RWPE1 (cell line): ENCODE data around the gene NRP2.

Experiments used
- CTCF ChIA-PET: fragments of 350-600 bp; sonication (Branson Sonifier 250); formaldehyde crosslinking; extraction: SDS; loops from one replicate; lab custom pipeline; 2021; lab: Yijun Ruan, JAX
- POLR2A ChIA-PET: fragments of 400-600 bp; formaldehyde crosslinking; extraction: SDS; loops from one replicate; lab custom pipeline; 2020; ENCODE audit warnings: antibody characterized with exemption; ENCODE audit not compliant: low non-redundant PET; lab: Yijun Ruan, JAX
- DNase-seq: peaks from one replicate; pipeline ENCODE4 v3.0.0; 2012; ENCODE audit warnings: low spot score
- H3K27ac ChIP-seq: fragments of 450-650 bp; 2 replicates; pipeline ENCODE4 v1.5.1; 2017
- TF ChIP-seq, protein P1 (sequence below): fragments of 450-650 bp; conservative IDR thresholded peaks from 2 replicates; pipeline ENCODE4 v1.5.1; 2017; ENCODE audit warnings: low read depth, mild to moderate bottlenecking

The NRP2 gene

DNA sequence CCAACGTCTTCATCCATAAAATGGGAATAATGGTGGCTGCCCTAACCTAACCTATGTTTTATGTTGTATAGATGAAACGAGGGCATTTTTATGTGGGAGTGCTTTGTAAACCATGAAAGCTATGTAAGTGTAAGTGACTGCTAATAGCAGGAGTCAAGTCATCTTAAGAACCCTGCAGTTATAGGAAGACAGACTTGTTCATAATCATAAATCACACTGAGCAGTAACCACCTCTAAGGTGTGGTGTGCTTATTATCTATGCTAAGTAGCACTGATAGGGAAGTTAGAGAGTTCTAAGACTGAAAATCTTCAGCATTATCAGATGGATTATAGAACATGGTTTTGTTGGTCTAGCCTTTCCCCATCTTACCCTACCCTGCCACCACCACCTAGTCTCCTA lies 24.2 kb upstream of the NRP2 start:
- no peak overlapping the region for H3K27ac ChIP-seq
- ChIA-PET POLR2A (no interaction called here), CTCF (interaction anchor here (0.7 kb wide), 1 partner anchor 117 kb away, joined by 3 read pairs; no protein-coding TSS in a partner anchor)
- TF ChIP-seq, protein P1, sequence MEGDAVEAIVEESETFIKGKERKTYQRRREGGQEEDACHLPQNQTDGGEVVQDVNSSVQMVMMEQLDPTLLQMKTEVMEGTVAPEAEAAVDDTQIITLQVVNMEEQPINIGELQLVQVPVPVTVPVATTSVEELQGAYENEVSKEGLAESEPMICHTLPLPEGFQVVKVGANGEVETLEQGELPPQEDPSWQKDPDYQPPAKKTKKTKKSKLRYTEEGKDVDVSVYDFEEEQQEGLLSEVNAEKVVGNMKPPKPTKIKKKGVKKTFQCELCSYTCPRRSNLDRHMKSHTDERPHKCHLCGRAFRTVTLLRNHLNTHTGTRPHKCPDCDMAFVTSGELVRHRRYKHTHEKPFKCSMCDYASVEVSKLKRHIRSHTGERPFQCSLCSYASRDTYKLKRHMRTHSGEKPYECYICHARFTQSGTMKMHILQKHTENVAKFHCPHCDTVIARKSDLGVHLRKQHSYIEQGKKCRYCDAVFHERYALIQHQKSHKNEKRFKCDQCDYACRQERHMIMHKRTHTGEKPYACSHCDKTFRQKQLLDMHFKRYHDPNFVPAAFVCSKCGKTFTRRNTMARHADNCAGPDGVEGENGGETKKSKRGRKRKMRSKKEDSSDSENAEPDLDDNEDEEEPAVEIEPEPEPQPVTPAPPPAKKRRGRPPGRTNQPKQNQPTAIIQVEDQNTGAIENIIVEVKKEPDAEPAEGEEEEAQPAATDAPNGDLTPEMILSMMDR = no peak
- DNase-seq = no peak

DNA sequence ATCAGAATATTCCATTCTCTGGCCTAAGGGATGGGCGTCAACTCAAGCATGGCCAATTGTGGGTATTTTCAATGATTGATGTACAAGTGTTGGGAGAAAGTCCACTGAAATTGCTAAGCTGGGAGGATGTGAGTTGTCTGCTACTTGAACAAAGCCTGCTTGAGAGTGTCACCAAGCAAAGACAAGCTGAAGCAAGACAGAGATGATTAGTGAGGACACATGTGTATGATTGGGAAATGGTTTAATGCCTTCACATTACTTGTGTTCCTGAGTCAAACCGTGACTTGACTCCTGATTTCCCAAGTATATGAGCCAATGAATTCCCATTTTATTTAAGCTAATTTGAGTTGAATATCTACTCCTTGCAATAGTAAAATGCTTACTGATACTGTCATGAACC lies 23.7 kb upstream of the NRP2 start:
- ChIA-PET POLR2A (no interaction called here), CTCF (interaction anchor here (0.7 kb wide), 1 partner anchor 117 kb away, joined by 3 read pairs; no protein-coding TSS in a partner anchor)
- TF ChIP-seq, protein P1 = no peak
- H3K27ac ChIP-seq = no peak overlapping the region
- DNase-seq = no peak

DNA sequence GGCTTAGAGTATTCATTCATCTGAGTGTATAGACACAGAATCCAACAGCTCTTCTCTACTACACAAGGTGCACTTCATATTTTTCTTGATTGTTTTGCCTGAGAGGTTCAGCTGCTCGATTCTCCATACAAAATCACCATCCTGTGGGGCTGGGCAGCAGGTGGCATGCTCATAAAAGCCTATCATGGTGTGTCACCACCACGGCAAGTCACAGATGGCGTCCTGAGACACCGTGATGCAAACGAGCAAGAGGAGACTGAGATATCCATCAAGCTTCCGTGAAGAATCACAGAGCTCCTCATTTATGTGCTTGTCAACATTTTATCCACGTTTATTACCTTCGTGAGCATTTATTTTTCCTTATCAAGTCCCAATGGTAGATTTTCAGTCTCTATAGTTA lies 22.4 kb upstream of the NRP2 start:
- TF ChIP-seq, protein P1 = no peak
- DNase-seq = no peak
- ChIA-PET POLR2A (no interaction called here), CTCF (interaction anchor here (0.5 to 0.7 kb wide), 2 partner anchors 17 to 148 kb away, joined by 3 to 6 read pairs; no protein-coding TSS in a partner anchor)
- H3K27ac ChIP-seq = no peak overlapping the region

DNA sequence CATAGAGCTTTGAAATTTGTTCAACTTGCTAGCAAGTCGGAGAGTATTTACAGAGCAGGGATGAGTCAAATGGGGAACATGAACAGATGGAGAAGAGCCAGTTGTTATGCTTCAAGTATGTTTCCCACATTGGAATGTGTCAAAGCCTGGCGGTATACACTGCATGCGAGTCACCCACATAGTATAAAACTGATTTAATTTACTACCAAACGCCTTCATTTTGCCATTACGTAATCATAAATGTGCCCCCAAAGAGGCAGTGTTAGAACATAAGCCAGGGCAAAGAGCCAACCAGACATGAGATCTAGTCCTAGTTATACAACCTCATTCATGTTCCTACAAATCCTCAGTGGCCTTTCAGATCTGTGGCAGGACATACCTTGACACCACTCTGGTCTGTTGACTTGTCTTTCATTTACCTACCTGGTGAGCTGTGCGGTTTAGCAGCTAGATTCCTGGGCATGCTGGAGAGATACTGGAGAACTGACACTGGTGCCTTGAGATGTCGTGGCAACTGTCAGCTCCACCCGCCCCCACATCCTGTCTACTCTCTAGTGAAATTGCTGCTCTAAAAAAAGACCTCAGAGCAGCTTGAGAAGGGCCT lies 21.7 kb upstream of the NRP2 start:
- ChIA-PET CTCF (interaction anchor here (0.5 to 0.7 kb wide), 3 partner anchors 149 to 672 kb away, joined by 3 read pairs; no protein-coding TSS in a partner anchor), POLR2A (no interaction called here)
- H3K27ac ChIP-seq = peak overlapping the region; percentile 48; the same call in 1 of the 2 replicates
- TF ChIP-seq, protein P1 = no peak
- peak; percentile 38 for DNase-seq

DNA sequence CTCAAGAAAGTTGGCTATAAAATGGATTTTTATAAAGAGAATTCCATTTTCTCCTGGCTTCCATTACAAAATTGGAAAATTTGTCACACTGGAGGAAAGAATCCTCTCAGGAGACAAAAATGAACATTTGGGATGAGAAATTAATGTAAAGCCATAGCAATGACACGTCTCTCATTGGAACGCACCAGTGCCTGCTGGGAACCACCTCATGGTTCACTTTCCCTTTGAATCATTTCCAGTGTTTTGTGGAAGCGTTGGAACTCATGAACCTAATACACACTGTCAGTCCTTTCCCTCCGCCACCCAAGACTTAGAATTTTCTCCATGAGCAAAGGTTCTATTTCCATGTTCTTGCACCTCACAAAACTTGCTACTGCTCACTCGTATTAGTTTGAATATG lies 21.0 kb upstream of the NRP2 start:
- no peak for DNase-seq
- TF ChIP-seq, protein P1 = no peak
- H3K27ac ChIP-seq = no peak overlapping the region
- ChIA-PET POLR2A (no interaction called here), CTCF (interaction anchor here (0.5 kb wide), 1 partner anchor 219 kb away, joined by 3 read pairs; no protein-coding TSS in a partner anchor)

DNA sequence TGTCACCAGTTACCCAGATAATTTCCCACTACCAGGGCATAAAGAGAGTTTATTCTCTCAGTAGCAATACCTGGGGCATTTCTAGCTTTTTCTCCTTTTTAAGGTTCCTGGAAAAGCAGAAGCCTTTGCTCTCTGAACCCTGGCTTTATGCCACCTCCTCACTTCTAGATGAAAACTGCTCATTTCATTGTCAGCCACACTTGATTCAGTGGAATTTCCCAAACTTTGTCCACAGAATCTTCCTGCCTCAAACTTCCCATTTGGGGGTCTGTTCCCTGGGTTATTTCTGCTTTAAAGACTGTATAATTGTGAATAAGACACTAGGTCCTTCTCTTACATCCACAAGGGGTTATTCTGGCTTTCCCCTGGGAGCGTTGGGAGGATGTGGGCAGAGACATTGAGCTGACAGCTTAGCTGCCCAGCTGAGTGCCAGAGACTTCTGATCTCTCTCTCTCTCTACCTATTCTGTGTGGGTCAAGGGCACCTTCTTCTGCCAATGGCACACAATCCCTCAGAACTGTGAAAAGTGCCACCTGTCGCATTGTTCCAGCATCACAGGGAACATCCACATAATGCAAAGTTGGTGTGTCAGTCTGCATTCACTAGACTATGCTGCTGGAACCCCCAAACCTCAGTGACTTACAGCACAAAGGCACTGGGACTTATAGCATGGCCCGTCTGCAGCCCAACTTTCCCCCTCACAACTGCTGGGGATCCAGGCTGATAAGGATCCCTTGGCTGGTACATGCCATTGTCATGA lies 19.9 kb upstream of the NRP2 start:
- POLR2A ChIA-PET = no interaction called here
- H3K27ac ChIP-seq = no peak overlapping the region
- DNase-seq = no peak
- TF ChIP-seq, protein P1 = no peak
- CTCF ChIA-PET = no interaction called here
